Measurements from ENCODE around the gene KCNMA1. TPM values are rescaled to one million over a fixed set of nuclear protein-coding genes. Genes with fewer than 3 reads are reported as not detected.

The KCNMA1 gene
- total and polyA plus RNA-seq, 10 donors = 9.3 to 114 (median 51.5) TPM

- no peak for TF ChIP-seq CTCF (IDR thresholded peaks at IDR 0.05 in 8 of 11, conservative IDR thresholded peaks at IDR 0.05 in 3 of 11)
- no peak for TF ChIP-seq POLR2A (IDR thresholded peaks at IDR 0.05)
- TF ChIP-seq POLR2AphosphoS5 (IDR thresholded peaks at IDR 0.05) = no peak
- H3K27me3 ChIP-seq (replicated peaks in 1 of 7) = peaks cover 0 to 6% (median 0%) of the 10 kb centered on the region in 7 donors
- no peak for DNase-seq
- 71 to 87% (median 83%) methylated on average over 8 of the region's 8 CpGs for WGBS, 5 donors
- no peaks in the 10 kb centered on the region for H3K36me3 ChIP-seq
- H3K9me3 ChIP-seq = no peaks in the 10 kb centered on the region
- no peak overlapping the region for H3K27ac ChIP-seq
- intact Hi-C loops (cut with DNase I; ENCODE audit: low total_unique reads) = no loop called here
- no peak overlapping the region for H3K4me3 ChIP-seq
- no peaks in the 10 kb centered on the region for H3K4me1 ChIP-seq
Observed at GRCh38 chr10:77441353-77442166, 196.0 kb downstream of the KCNMA1 start.

- Histone ChIP-seq H3K9me3 (no peaks in the 10 kb centered on the region), H3K27me3 (replicated peaks in 1 of 7) (no peaks in the 10 kb centered on the region), H3K4me1 (no peaks in the 10 kb centered on the region), H3K36me3 (no peaks in the 10 kb centered on the region), H3K27ac (no peak overlapping the region), H3K4me3 (no peak overlapping the region)
- intact Hi-C loops (cut with DNase I; ENCODE audit: low total_unique reads) = no loop called here
- no peak for DNase-seq
- 77 to 89% (median 85%) methylated on average over 3 of the region's 3 CpGs for WGBS, 5 donors
- TF ChIP-seq CTCF (IDR thresholded peaks at IDR 0.05 in 8 of 11, conservative IDR thresholded peaks at IDR 0.05 in 3 of 11) (no peak), POLR2A (IDR thresholded peaks at IDR 0.05) (no peak), POLR2AphosphoS5 (IDR thresholded peaks at IDR 0.05) (no peak)
Observed at GRCh38 chr10:77436257-77436975, 201.2 kb downstream of the KCNMA1 start.

- Histone ChIP-seq H3K27me3 (replicated peaks in 1 of 7) (peaks cover 0 to 3% (median 0%) of the 10 kb centered on the region in 7 donors), H3K27ac (no peak overlapping the region), H3K36me3 (no peaks in the 10 kb centered on the region), H3K4me1 (no peaks in the 10 kb centered on the region), H3K9me3 (no peaks in the 10 kb centered on the region), H3K4me3 (no peak overlapping the region)
- TF ChIP-seq POLR2AphosphoS5 (IDR thresholded peaks at IDR 0.05) (no peak), POLR2A (IDR thresholded peaks at IDR 0.05) (no peak), CTCF (IDR thresholded peaks at IDR 0.05 in 8 of 11, conservative IDR thresholded peaks at IDR 0.05 in 3 of 11) (no peak)
- intact Hi-C loops (cut with DNase I; ENCODE audit: low total_unique reads) = no loop called here
- 86 to 92% (median 89%) methylated on average over 7 of the region's 7 CpGs for WGBS, 5 donors
- no peak for DNase-seq
Observed at GRCh38 chr10:77433546-77433945, 204.1 kb downstream of the KCNMA1 start.
